A549 (cell line): ENCODE results near the gene PGC.

Source experiments
- CEBPB ChIP-seq, 2 experiments: fragments of >200 bp in 1 of 2; sonication (Bioruptor Twin) in 1 of 2; formaldehyde crosslinking in 1 of 2; IDR thresholded peaks; 2 replicates each; pipeline ENCODE4 v1.6.1; 2012 to 2016
- KDM1A ChIP-seq: fragments of 200-600 bp; sonication (generic); IDR thresholded peaks from 2 replicates; pipeline ENCODE4 v1.6.1; 2016; ENCODE audit warnings: low read depth, mild to moderate bottlenecking
- MYC ChIP-seq: IDR thresholded peaks from 2 replicates; pipeline ENCODE4 v1.6.1; 2012; ENCODE audit warnings: mild to moderate bottlenecking, inconsistent platforms, low read length, improper control_type of control experiment, borderline replicate concordance
- POLR2A ChIP-seq: IDR thresholded peaks from 2 replicates; pipeline ENCODE4 v1.6.1; 2012; ENCODE audit warnings: mild to moderate bottlenecking, low read length
- POLR2AphosphoS2 ChIP-seq: conservative IDR thresholded peaks from 2 replicates; pipeline ENCODE4 v1.6.1; 2012; ENCODE audit warnings: low read length, improper control_type of control experiment, inconsistent platforms
- ZNF302 ChIP-seq: fragments of 250-450 bp; sonication (Bioruptor Pico); IDR thresholded peaks from 2 replicates; pipeline ENCODE4 v1.9.0; 2021; ENCODE audit warnings: inconsistent platforms, mild to moderate bottlenecking, moderate library complexity
- TF ChIP-seq, protein P1 (sequence below): IDR thresholded peaks from 2 replicates; pipeline ENCODE4 v1.6.1; 2012
- TF ChIP-seq, protein P2 (sequence below): fragments of >200 bp; sonication (Bioruptor Twin); formaldehyde crosslinking; IDR thresholded peaks from 3 replicates; pipeline ENCODE4 v1.5.1; 2016
- TF ChIP-seq, protein P3 (sequence below): fragments of 150-350 bp; IDR thresholded peaks from 2 replicates; pipeline ENCODE4 v1.6.1; 2014; ENCODE audit warnings: low read depth, mild to moderate bottlenecking, low read length
- TF ChIP-seq, protein P4 (sequence below): fragments of 250-450 bp; sonication (Bioruptor Pico); IDR thresholded peaks from 2 replicates; pipeline ENCODE4 v1.5.0; 2020; ENCODE audit warnings: low read depth, mild to moderate bottlenecking, moderate library complexity
- TF ChIP-seq, protein P5 (sequence below): fragments of 450-650 bp; IDR thresholded peaks from 2 replicates; pipeline ENCODE4 v1.6.1; 2014; ENCODE audit warnings: antibody characterized with exemption

DNA sequence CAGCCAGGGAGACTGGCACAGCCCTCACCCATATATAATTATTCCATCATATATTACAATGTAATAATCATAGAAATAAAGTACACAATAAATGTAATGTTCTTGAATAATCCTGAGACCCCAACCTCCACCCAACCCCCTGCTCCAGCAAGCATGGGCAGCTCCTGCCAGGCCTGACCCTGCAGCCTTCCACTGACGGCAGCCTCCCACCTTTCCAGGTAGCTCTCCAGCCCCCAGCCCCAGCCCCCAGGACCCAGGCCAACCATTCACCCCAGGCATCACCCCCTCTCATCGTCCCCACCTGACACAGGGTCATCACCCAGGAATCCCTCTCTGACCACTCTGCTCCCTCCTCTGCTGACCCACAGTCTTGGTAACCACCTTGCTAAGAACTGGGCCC, 26.4 kb downstream of the PGC start:
- TF ChIP-seq, protein P1, sequence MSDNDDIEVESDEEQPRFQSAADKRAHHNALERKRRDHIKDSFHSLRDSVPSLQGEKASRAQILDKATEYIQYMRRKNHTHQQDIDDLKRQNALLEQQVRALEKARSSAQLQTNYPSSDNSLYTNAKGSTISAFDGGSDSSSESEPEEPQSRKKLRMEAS = no peak
- TF ChIP-seq POLR2A (no peak), MYC (no peak), CEBPB (IDR thresholded peaks at IDR 0.05) (no peak), KDM1A (no peak), ZNF302 (CRISPR knock-in tag) (no peak), POLR2AphosphoS2 (no peak)
- TF ChIP-seq, protein P2, sequence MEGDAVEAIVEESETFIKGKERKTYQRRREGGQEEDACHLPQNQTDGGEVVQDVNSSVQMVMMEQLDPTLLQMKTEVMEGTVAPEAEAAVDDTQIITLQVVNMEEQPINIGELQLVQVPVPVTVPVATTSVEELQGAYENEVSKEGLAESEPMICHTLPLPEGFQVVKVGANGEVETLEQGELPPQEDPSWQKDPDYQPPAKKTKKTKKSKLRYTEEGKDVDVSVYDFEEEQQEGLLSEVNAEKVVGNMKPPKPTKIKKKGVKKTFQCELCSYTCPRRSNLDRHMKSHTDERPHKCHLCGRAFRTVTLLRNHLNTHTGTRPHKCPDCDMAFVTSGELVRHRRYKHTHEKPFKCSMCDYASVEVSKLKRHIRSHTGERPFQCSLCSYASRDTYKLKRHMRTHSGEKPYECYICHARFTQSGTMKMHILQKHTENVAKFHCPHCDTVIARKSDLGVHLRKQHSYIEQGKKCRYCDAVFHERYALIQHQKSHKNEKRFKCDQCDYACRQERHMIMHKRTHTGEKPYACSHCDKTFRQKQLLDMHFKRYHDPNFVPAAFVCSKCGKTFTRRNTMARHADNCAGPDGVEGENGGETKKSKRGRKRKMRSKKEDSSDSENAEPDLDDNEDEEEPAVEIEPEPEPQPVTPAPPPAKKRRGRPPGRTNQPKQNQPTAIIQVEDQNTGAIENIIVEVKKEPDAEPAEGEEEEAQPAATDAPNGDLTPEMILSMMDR = no peak
- TF ChIP-seq, protein P3, sequence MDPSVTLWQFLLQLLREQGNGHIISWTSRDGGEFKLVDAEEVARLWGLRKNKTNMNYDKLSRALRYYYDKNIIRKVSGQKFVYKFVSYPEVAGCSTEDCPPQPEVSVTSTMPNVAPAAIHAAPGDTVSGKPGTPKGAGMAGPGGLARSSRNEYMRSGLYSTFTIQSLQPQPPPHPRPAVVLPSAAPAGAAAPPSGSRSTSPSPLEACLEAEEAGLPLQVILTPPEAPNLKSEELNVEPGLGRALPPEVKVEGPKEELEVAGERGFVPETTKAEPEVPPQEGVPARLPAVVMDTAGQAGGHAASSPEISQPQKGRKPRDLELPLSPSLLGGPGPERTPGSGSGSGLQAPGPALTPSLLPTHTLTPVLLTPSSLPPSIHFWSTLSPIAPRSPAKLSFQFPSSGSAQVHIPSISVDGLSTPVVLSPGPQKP = no peak
- TF ChIP-seq, protein P4, sequence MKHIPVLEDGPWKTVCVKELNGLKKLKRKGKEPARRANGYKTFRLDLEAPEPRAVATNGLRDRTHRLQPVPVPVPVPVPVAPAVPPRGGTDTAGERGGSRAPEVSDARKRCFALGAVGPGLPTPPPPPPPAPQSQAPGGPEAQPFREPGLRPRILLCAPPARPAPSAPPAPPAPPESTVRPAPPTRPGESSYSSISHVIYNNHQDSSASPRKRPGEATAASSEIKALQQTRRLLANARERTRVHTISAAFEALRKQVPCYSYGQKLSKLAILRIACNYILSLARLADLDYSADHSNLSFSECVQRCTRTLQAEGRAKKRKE (CRISPR knock-in tag) = no peak
- TF ChIP-seq, protein P5, sequence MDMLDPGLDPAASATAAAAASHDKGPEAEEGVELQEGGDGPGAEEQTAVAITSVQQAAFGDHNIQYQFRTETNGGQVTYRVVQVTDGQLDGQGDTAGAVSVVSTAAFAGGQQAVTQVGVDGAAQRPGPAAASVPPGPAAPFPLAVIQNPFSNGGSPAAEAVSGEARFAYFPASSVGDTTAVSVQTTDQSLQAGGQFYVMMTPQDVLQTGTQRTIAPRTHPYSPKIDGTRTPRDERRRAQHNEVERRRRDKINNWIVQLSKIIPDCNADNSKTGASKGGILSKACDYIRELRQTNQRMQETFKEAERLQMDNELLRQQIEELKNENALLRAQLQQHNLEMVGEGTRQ = no peak
